Peyer's patch (tissue), 4 donors: ENCODE measurements around the gene BRICD5.

ENCODE experiments used
- CTCF ChIP-seq, 6 experiments: fragments of 450-650 bp in 4 of 6; fragments of 200-600 bp in 2 of 6; sonication (generic) in 1 of 6; IDR thresholded peaks; one replicate each; pipeline ENCODE4 v1.5.1; 2017 to 2019; ENCODE audit warnings: antibody characterized with exemption in 6 of 6, mild to moderate bottlenecking in 3 of 6, moderate library complexity in 1 of 6
- POLR2A ChIP-seq, 2 donors: fragments of 450-650 bp; IDR thresholded peaks; one replicate each; pipeline ENCODE4 v1.5.1; 2017; ENCODE audit warnings: antibody characterized with exemption in 2 of 2, mild to moderate bottlenecking in 2 of 2, moderate library complexity in 2 of 2

GRCh38 chr16:2166263-2167067, 44.2 kb downstream of the BRICD5 start:
- TF ChIP-seq CTCF (IDR thresholded peaks at IDR 0.05) (no peak), POLR2A (IDR thresholded peaks at IDR 0.05) (no peak)
